ENCODE data around the gene SOX13. TPM values are rescaled to one million over a fixed set of nuclear protein-coding genes. Genes with fewer than 3 reads are reported as not detected.

Gene SOX13
- total and polyA plus RNA-seq, 10 of the 15 experiments (the other 5 are each of a cell fraction or from before 2014, with no cell fraction given), result 0.04 to 0.31 (median 0.11) TPM; not detected in 7

DNA sequence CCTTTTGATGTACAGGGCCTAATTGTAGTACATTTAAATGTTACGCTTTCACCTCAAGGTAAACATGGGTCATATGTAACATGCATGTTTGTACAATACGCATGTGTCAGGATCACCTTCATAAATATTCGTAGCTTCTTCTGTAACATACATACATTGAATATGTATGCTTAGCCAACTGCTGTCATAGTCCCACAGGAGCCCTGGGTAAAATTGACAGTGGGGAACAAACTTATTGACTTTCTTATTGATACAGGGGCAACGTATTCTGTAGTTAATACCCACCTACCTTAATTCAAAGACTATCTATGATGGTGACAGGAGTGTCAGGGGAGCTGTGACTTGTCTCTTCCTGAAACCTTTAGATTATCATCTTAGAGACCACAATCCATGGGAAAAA, 96.9 kb downstream of the SOX13 start:
- Histone ChIP-seq H3K4me2 (ENCODE audit: control insufficient read depth, insufficient read depth) (no peak overlapping the region), H3K27ac (ENCODE audit: control insufficient read depth, insufficient read depth) (no peak overlapping the region), H4K20me1 (ENCODE audit: control insufficient read depth, insufficient read depth) (no peaks in the 10 kb centered on the region), H3K4me3 (no peak overlapping the region), H3K79me2 (ENCODE audit: control insufficient read depth, insufficient read depth, low read length) (no peaks in the 10 kb centered on the region), H3K9ac (ENCODE audit: control insufficient read depth, insufficient read depth, low read length) (no peak overlapping the region), H3K4me1 (ENCODE audit: control insufficient read depth, insufficient read depth, low read length) (no peaks in the 10 kb centered on the region), H3K9me3 (replicated peaks; ENCODE audit: control insufficient read depth, insufficient read depth, low read length) (peaks cover 8% of the 10 kb centered on the region; the same call in 2 of the 3 replicates), H3K27me3 (replicated peaks in 1 of 2; ENCODE audit: control insufficient read depth in 2 of 2, insufficient read depth in 2 of 2, low read length in 1 of 2) (no peaks in the 10 kb centered on the region), H3K36me3 (ENCODE audit: control insufficient read depth in 2 of 2, insufficient read depth in 2 of 2, low read length in 1 of 2) (no peaks in the 10 kb centered on the region), H2AFZ (ENCODE audit: control insufficient read depth, low read depth, low read length) (no peak overlapping the region)
- DNase-seq (ENCODE audit: low read depth, low spot score), result no peak
- intact Hi-C loops (cut with micrococcal nuclease; ENCODE audit: unreplicated experiment), result loop anchor here (10.0 kb wide), 2 partner anchors 225 to 335 kb away; no protein-coding TSS in a partner anchor
- 34% methylated on average over 4 of the region's 4 CpGs for WGBS (ENCODE audit: insufficient coverage, insufficient replicate concordance, low lambda C conversion rate, missing lambda C conversion rate)
- TF ChIP-seq CBX5 (IDR thresholded peaks at IDR 0.05; ENCODE audit: low read depth), result peak; percentile 31; the same call in 1 of the 2 replicates
- no peak for TF ChIP-seq NRF1 (conservative IDR thresholded peaks at IDR 0.05; ENCODE audit: low read depth, low read length)
- ChIA-PET CTCF (interaction anchor here (0.8 to 1.6 kb wide), 2 partner anchors 41 to 194 kb away, joined by 3 to 8 read pairs; no protein-coding TSS in a partner anchor), SMC1A (ENCODE audit: uncharacterized antibody, unreplicated experiment) (interaction anchor here (1.1 to 9.1 kb wide), 2 partner anchors 193 to 229 kb away, joined by 3 to 97 read pairs; partner anchors contain the start of gene PLEKHA6), RAD21 (ENCODE audit: unreplicated experiment) (no interaction called here), POLR2A (interaction anchor here (1.6 kb wide), 1 partner anchor 9 kb away, joined by 3 read pairs; no protein-coding TSS in a partner anchor)
- no TSS peak for BruUV-seq (replicated peaks)
- in situ Hi-C loops (cut with MboI), result loop anchor here (5.0 to 10.0 kb wide), 3 partner anchors 37 to 335 kb away; no protein-coding TSS in a partner anchor
- FAIRE-seq, result no peak
- no peak for ATAC-seq

DNA sequence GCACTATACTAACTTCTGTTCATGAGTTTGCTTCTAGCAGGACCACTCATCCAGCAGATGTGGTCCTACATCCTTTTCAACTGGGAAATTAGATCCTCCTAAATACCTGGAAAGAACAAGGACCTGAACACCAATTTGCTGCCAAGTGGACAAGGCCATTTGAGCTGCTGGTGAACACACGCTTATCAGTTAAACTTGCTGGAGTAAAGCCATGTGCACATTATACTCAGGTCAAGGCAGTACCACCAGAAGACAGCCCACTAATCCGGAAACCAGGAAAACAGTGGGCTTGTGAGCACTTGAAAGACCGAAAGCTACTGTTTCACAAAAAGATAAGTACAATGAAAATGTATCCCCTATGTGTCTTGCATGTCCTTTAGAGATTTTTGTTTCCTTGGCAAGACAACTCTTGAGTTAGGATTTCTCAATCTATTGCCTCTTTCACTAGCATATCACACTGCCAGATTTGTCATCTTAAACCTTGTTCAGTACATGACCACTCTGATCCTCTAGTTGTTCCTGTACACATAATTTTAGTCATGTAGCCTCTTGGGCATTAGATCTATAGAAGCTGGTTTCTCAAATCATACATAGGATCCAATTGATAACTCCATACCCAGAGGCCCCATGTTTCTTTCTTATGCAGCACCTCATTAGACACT, 97.7 kb downstream of the SOX13 start:
- BruUV-seq (replicated peaks), result no TSS peak
- peaks cover 0 to 2% of the 10 kb centered on the region in 2 experiments; a peak in 1 of 4 replicates for H3K27me3 ChIP-seq (replicated peaks in 1 of 2; ENCODE audit: control insufficient read depth in 2 of 2, insufficient read depth in 2 of 2, low read length in 1 of 2)
- H3K4me2 ChIP-seq (ENCODE audit: control insufficient read depth, insufficient read depth), result no peak overlapping the region
- no peak for ATAC-seq
- SMC1A ChIA-PET (ENCODE audit: uncharacterized antibody, unreplicated experiment), result interaction anchor here (0.6 kb wide), 1 partner anchor 388 kb away, joined by 5 read pairs; no protein-coding TSS in a partner anchor
- H3K36me3 ChIP-seq (ENCODE audit: control insufficient read depth in 2 of 2, insufficient read depth in 2 of 2, low read length in 1 of 2), result no peaks in the 10 kb centered on the region
- RAD21 ChIA-PET (ENCODE audit: unreplicated experiment), result no interaction called here
- no peaks in the 10 kb centered on the region for H3K79me2 ChIP-seq (ENCODE audit: control insufficient read depth, insufficient read depth, low read length)
- WGBS (ENCODE audit: insufficient coverage, insufficient replicate concordance, low lambda C conversion rate, missing lambda C conversion rate), result 20% methylated on average over 3 of the region's 3 CpGs
- H2AFZ ChIP-seq (ENCODE audit: control insufficient read depth, low read depth, low read length), result no peak overlapping the region
- no peak overlapping the region for H3K9ac ChIP-seq (ENCODE audit: control insufficient read depth, insufficient read depth, low read length)
- no peaks in the 10 kb centered on the region for H4K20me1 ChIP-seq (ENCODE audit: control insufficient read depth, insufficient read depth)
- POLR2A ChIA-PET, result interaction anchor here (0.8 to 1.6 kb wide), 2 partner anchors 9 to 13 kb away, joined by 3 read pairs; no protein-coding TSS in a partner anchor
- no peak overlapping the region for H3K27ac ChIP-seq (ENCODE audit: control insufficient read depth, insufficient read depth)
- no peak for DNase-seq (ENCODE audit: low read depth, low spot score)
- no peak overlapping the region for H3K4me3 ChIP-seq
- CTCF ChIA-PET, result interaction anchor here (1.6 to 2.7 kb wide), 2 partner anchors 8 to 193 kb away, joined by 8 to 11 read pairs; no protein-coding TSS in a partner anchor
- peaks cover 8% of the 10 kb centered on the region; the same call in 2 of the 3 replicates for H3K9me3 ChIP-seq (replicated peaks; ENCODE audit: control insufficient read depth, insufficient read depth, low read length)
- no peak for FAIRE-seq
- in situ Hi-C loops (cut with MboI), result no loop called here
- no peaks in the 10 kb centered on the region for H3K4me1 ChIP-seq (ENCODE audit: control insufficient read depth, insufficient read depth, low read length)
- intact Hi-C loops (cut with micrococcal nuclease; ENCODE audit: unreplicated experiment), result no loop called here
- TF ChIP-seq, protein P1, sequence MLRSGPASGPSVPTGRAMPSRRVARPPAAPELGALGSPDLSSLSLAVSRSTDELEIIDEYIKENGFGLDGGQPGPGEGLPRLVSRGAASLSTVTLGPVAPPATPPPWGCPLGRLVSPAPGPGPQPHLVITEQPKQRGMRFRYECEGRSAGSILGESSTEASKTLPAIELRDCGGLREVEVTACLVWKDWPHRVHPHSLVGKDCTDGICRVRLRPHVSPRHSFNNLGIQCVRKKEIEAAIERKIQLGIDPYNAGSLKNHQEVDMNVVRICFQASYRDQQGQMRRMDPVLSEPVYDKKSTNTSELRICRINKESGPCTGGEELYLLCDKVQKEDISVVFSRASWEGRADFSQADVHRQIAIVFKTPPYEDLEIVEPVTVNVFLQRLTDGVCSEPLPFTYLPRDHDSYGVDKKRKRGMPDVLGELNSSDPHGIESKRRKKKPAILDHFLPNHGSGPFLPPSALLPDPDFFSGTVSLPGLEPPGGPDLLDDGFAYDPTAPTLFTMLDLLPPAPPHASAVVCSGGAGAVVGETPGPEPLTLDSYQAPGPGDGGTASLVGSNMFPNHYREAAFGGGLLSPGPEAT (IDR thresholded peaks at IDR 0.05; ENCODE audit: low read depth), result no peak
- TF ChIP-seq YBX1 (IDR thresholded peaks at IDR 0.05) (no peak), EP300 (IDR thresholded peaks at IDR 0.05; ENCODE audit: borderline replicate concordance in 1 of 2, control insufficient read depth in 1 of 2, low read depth in 2 of 2, low read length in 2 of 2) (no peak), BMI1 (IDR thresholded peaks at IDR 0.05; ENCODE audit: borderline replicate concordance) (no peak)
- TF ChIP-seq, protein P2, sequence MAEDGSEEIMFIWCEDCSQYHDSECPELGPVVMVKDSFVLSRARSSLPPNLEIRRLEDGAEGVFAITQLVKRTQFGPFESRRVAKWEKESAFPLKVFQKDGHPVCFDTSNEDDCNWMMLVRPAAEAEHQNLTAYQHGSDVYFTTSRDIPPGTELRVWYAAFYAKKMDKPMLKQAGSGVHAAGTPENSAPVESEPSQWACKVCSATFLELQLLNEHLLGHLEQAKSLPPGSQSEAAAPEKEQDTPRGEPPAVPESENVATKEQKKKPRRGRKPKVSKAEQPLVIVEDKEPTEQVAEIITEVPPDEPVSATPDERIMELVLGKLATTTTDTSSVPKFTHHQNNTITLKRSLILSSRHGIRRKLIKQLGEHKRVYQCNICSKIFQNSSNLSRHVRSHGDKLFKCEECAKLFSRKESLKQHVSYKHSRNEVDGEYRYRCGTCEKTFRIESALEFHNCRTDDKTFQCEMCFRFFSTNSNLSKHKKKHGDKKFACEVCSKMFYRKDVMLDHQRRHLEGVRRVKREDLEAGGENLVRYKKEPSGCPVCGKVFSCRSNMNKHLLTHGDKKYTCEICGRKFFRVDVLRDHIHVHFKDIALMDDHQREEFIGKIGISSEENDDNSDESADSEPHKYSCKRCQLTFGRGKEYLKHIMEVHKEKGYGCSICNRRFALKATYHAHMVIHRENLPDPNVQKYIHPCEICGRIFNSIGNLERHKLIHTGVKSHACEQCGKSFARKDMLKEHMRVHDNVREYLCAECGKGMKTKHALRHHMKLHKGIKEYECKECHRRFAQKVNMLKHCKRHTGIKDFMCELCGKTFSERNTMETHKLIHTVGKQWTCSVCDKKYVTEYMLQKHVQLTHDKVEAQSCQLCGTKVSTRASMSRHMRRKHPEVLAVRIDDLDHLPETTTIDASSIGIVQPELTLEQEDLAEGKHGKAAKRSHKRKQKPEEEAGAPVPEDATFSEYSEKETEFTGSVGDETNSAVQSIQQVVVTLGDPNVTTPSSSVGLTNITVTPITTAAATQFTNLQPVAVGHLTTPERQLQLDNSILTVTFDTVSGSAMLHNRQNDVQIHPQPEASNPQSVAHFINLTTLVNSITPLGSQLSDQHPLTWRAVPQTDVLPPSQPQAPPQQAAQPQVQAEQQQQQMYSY (CRISPR knock-in tag; IDR thresholded peaks at IDR 0.05), result no peak
